Forelimb muscle (tissue), 1 donor: Measurements from ENCODE around the gene EMP2. TPM values are rescaled to one million over a fixed set of nuclear protein-coding genes. Genes with fewer than 3 reads are reported as not detected.

ENCODE experiments used
- DNase-seq: peaks from one replicate; pipeline ENCODE4 v3.0.0-alpha.2; 2013; ENCODE audit warnings: low read depth
- polyA plus RNA-seq: library from polyadenylated mRNA; unstranded; fragments of 120-200 nt; gene quantifications from one replicate; pipeline ENCODE4 v1.2.1, GENCODE V29; 2013; ENCODE audit not compliant: insufficient read length

The EMP2 gene
- polyA plus RNA-seq, 1 donor: 53.0 TPM

GRCh38 chr16:10490141-10490540, 90.3 kb downstream of the EMP2 start:
- no peak for DNase-seq

DNA sequence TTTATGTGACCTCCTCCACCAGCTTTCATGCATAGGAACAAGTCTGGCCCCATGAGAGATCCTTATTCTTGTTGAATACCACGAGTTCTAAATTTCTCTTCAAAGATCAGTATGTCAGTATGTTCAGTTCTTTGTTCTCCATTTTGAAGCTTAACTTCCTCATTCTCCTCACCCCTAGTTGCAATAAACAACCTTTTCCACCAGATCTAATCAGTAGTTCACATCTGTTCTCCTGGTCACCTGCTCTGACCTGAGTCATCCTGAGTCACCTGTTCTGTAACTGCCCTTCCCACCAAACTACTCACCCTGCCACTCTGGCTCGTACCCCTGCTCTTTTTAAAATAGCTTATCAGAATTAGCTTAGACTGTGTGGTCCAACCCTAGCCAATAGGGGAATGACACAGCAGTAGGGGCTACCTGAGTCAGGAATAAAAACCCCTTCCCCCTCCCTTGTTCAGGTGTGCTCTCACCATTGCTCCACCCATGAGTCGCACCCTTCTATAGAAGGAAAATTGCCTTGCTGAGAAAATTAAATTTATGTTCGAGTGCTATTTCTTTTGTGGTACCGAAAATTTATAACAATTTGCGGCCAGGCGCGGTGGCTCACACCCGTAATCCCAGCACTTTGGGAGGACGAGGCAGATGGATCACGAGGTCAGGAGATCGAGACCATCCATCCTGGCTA, 94.6 kb downstream of the EMP2 start:
- DNase-seq: no peak

- no peak for DNase-seq
Measured at GRCh38 chr16:10485159-10485558, 95.2 kb downstream of the EMP2 start.

DNA sequence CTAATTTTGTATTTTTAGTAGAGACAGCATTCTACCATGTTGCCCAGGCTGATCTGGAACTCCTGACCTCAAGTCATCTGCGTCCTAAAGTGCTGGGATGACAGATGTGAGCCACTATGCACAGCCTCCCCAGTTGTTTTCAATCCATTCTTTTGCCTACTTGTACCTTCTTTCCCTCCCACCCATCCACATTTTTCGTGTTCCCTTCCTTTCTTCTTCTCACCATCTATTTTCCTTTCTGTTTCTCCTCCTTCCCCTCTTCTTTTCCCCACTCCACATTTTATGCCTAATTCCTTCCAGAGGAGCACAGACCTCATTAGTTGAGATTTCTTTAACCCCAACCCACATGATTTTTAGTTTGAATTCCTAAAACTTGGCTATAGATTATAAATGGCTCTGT, 100.2 kb downstream of the EMP2 start:
- no peak for DNase-seq

Other genes starting within 250 kb of the EMP2 start
- gene ATF7IP2, start 194.5 kb downstream of the EMP2 start, polyA plus RNA-seq: 5.5 TPM
- gene TEKT5, start 114.3 kb upstream of the EMP2 start, polyA plus RNA-seq: 0.20 TPM
- gene NUBP1, start 163.2 kb upstream of the EMP2 start, polyA plus RNA-seq: 31.2 TPM
- gene TVP23A, start 238.2 kb upstream of the EMP2 start, polyA plus RNA-seq: 2.3 TPM